IMR-90 (cell line): ENCODE results near the gene CYB5R3.

Experiments used
- CEBPB ChIP-seq: IDR thresholded peaks from 2 replicates; pipeline ENCODE4 v1.6.1; 2012; ENCODE audit warnings: low read depth, low read length, improper control_type of control experiment
- CHD1 ChIP-seq: IDR thresholded peaks from 2 replicates; pipeline ENCODE4 v1.6.1; 2012; ENCODE audit warnings: low read depth, low read length, improper control_type of control experiment
- CTCF ChIP-seq: conservative IDR thresholded peaks from 2 replicates; pipeline ENCODE4 v1.5.1; 2012; ENCODE audit warnings: mild to moderate bottlenecking, low read depth, low read length, improper control_type of control experiment
- MAZ ChIP-seq: IDR thresholded peaks from 2 replicates; pipeline ENCODE4 v1.6.1; 2012; ENCODE audit warnings: low read depth, mild to moderate bottlenecking, low read length, improper control_type of control experiment, moderate library complexity, borderline replicate concordance
- POLR2A ChIP-seq: IDR thresholded peaks from 2 replicates; pipeline ENCODE4 v1.6.1; 2012; ENCODE audit warnings: mild to moderate bottlenecking, low read depth, low read length
- RFX5 ChIP-seq: IDR thresholded peaks from 2 replicates; pipeline ENCODE4 v1.8.0; 2012; ENCODE audit warnings: low read depth, mild to moderate bottlenecking, low read length, moderate library complexity
- TF ChIP-seq, protein P1 (sequence below): fragments of 150-350 bp; IDR thresholded peaks from 2 replicates; pipeline ENCODE4 v1.6.1; 2016; ENCODE audit warnings: low read depth, mild to moderate bottlenecking, low read length, moderate library complexity, borderline replicate concordance
- TF ChIP-seq, protein P2 (sequence below): fragments of 150-350 bp; IDR thresholded peaks from 2 replicates; pipeline ENCODE4 v1.6.1; 2017; ENCODE audit warnings: mild to moderate bottlenecking, antibody characterized with exemption, low read length, low read depth

DNA sequence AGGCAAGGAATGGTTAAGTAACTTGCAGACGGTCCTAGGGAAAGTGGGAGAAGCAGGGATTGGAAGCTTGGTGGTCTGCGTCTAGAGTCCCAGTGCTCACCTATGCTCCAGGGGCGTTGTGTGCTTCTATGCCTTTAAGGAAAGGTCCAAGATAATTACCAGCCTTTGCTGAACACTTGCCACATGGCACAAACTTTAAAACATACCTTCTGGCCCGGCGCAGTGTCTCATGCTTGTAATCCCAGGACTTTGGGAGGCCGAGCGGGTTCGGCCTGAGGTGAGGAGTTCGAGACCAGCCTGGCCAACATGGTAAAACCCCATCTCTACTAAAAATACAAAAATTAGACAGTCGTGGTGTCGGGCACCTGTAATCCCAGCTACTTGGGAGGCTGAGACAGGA lies 36.9 kb downstream of the CYB5R3 start:
- TF ChIP-seq MAZ (no peak), CTCF (no peak), POLR2A (no peak), CEBPB (no peak), CHD1 (no peak), RFX5 (no peak)
- TF ChIP-seq, protein P1, sequence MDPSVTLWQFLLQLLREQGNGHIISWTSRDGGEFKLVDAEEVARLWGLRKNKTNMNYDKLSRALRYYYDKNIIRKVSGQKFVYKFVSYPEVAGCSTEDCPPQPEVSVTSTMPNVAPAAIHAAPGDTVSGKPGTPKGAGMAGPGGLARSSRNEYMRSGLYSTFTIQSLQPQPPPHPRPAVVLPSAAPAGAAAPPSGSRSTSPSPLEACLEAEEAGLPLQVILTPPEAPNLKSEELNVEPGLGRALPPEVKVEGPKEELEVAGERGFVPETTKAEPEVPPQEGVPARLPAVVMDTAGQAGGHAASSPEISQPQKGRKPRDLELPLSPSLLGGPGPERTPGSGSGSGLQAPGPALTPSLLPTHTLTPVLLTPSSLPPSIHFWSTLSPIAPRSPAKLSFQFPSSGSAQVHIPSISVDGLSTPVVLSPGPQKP, result no peak
- TF ChIP-seq, protein P2, sequence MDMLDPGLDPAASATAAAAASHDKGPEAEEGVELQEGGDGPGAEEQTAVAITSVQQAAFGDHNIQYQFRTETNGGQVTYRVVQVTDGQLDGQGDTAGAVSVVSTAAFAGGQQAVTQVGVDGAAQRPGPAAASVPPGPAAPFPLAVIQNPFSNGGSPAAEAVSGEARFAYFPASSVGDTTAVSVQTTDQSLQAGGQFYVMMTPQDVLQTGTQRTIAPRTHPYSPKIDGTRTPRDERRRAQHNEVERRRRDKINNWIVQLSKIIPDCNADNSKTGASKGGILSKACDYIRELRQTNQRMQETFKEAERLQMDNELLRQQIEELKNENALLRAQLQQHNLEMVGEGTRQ, result no peak
